Thyroid gland (tissue), 4 donors: ENCODE measurements around the gene CYP2C18. TPM values are rescaled to one million over a fixed set of nuclear protein-coding genes. Genes with fewer than 3 reads are reported as not detected.
"Not testable (repeated sequence)": the region's sequence is repeated elsewhere in the genome, so short reads cannot be mapped to it uniquely, and the experiment has no call there.

ENCODE experiments used
- DNase-seq, 2 donors: peaks; one replicate each; pipeline ENCODE4 v3.0.0-alpha.2; 2019
- H3K27ac ChIP-seq, 3 donors: fragments of 200-600 bp; sonication (generic); 1 replicate in 2 of 3; 2 replicates in 1 of 3; pipeline ENCODE4 v1.5.1; 2016 to 2019; ENCODE audit warnings: mild to moderate bottlenecking in 1 of 3, moderate library complexity in 1 of 3
- H3K27me3 ChIP-seq: fragments of 200-600 bp; sonication (generic); one replicate; pipeline ENCODE4 v1.5.1; 2019
- H3K36me3 ChIP-seq, 2 donors: fragments of 200-600 bp; sonication (generic); one replicate each; pipeline ENCODE4 v1.5.1; 2016 to 2019
- H3K4me1 ChIP-seq, 2 donors: fragments of 200-600 bp; sonication (generic); one replicate each; pipeline ENCODE4 v1.5.1; 2017 to 2019
- H3K4me3 ChIP-seq, 3 donors: fragments of 200-600 bp; sonication (generic); replicated peaks in 1 of 3; 1 replicate in 2 of 3; 2 replicates in 1 of 3; pipeline ENCODE4 v1.5.1; 2016; ENCODE audit warnings: mild to moderate bottlenecking in 1 of 3
- H3K9me3 ChIP-seq: fragments of 200-600 bp; sonication (generic); one replicate; pipeline ENCODE4 v1.5.1; 2017
- POLR2A ChIP-seq, 2 donors: fragments of 450-650 bp; IDR thresholded peaks; one replicate each; pipeline ENCODE4 v1.6.1; 2017; ENCODE audit warnings: antibody characterized with exemption in 2 of 2, mild to moderate bottlenecking in 2 of 2, moderate library complexity in 1 of 2
- WGBS, 2 donors: methylation state at CpG; one replicate each; pipeline ENCODE4 v1.1.5; 2017; 5-methylcytosine and 5-hydroxymethylcytosine counted together
- intact Hi-C: fragments of 100-400 bp; cut with DNase I; formaldehyde crosslinking; loops from one replicate; pipeline ENCODE4 v1.15.1; 2023
- total RNA-seq, 4 donors: library from RNA; depleted of rRNA; stranded (reverse); fragments of >200 nt; gene quantifications; one replicate each; pipeline ENCODE4 v1.2.3, GENCODE V29; 2016
- TF ChIP-seq, protein P1 (sequence below), 6 experiments: fragments of 200-600 bp in 3 of 6; fragments of 450-650 bp in 3 of 6; sonication (generic) in 3 of 6; IDR thresholded peaks; one replicate each; pipeline ENCODE4 v1.5.1; 2016 to 2019; ENCODE audit warnings: antibody characterized with exemption in 6 of 6, mild to moderate bottlenecking in 2 of 6, inconsistent platforms in 1 of 6, moderate library complexity in 1 of 6

CYP2C18 gene
- total RNA-seq, 4 donors from 2014 or later: not detected

DNA sequence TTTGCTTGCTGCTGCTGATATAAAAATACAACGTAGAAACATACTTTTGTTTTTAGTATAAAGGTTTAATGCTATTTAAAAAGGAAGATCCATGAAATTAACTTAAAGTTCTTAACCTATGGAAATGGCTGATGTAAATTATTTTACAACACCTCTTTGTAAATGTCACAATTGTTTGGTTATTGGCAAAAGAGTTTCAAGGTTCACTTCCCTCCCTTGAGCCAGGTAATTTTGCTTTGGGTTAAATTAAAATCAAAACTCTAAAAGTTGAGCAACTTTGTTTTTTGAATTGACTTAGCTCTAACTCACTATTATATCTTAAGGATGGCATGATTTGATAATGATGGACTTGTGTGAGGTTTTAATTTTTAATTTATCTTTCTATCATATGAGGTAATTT is 39.2 kb upstream of the CYP2C18 start:
- no peak for DNase-seq
- no peak overlapping the region for H3K27ac ChIP-seq
- WGBS, 2 donors: 91 to 92% methylated on average over 1 of the region's 1 CpG
- H3K4me1 ChIP-seq: no peaks in the 10 kb centered on the region
- intact Hi-C loops: no loop called here
- H3K4me3 ChIP-seq: no peak overlapping the region
- TF ChIP-seq, protein P1, sequence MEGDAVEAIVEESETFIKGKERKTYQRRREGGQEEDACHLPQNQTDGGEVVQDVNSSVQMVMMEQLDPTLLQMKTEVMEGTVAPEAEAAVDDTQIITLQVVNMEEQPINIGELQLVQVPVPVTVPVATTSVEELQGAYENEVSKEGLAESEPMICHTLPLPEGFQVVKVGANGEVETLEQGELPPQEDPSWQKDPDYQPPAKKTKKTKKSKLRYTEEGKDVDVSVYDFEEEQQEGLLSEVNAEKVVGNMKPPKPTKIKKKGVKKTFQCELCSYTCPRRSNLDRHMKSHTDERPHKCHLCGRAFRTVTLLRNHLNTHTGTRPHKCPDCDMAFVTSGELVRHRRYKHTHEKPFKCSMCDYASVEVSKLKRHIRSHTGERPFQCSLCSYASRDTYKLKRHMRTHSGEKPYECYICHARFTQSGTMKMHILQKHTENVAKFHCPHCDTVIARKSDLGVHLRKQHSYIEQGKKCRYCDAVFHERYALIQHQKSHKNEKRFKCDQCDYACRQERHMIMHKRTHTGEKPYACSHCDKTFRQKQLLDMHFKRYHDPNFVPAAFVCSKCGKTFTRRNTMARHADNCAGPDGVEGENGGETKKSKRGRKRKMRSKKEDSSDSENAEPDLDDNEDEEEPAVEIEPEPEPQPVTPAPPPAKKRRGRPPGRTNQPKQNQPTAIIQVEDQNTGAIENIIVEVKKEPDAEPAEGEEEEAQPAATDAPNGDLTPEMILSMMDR (IDR thresholded peaks at IDR 0.05): no peak
- no peak for TF ChIP-seq POLR2A (IDR thresholded peaks at IDR 0.05)
- H3K9me3 ChIP-seq: no peaks in the 10 kb centered on the region
- H3K36me3 ChIP-seq: no peaks in the 10 kb centered on the region
- no peaks in the 10 kb centered on the region for H3K27me3 ChIP-seq

DNA sequence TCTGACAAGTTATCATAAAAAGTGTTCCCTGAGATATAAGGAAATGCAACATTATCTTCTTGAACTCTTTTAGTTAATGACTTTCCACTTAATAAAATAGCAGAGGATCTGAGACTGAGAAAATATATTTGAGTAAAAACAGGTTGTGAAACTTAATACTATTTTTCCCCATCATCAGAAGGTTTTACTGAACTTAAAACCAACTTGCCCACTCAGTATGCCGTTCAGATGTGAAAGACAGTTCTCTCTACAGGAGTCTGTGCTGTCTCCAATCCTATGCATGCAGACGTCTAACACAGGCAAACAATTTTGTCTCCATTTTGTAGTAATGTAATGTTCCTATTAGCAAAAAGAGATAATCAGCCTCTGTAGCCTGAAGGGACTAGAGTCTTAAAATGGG is 38.2 kb upstream of the CYP2C18 start:
- 39 to 41% methylated on average over 2 of the region's 2 CpGs for WGBS, 2 donors
- intact Hi-C loops: no loop called here
- Histone ChIP-seq H3K4me1 (no peaks in the 10 kb centered on the region), H3K9me3 (no peaks in the 10 kb centered on the region), H3K27ac (no peak overlapping the region), H3K36me3 (no peaks in the 10 kb centered on the region), H3K4me3 (no peak overlapping the region), H3K27me3 (no peaks in the 10 kb centered on the region)
- DNase-seq: no peak
- no peak for TF ChIP-seq POLR2A (IDR thresholded peaks at IDR 0.05)
- TF ChIP-seq, protein P1 (IDR thresholded peaks at IDR 0.05): no peak

DNA sequence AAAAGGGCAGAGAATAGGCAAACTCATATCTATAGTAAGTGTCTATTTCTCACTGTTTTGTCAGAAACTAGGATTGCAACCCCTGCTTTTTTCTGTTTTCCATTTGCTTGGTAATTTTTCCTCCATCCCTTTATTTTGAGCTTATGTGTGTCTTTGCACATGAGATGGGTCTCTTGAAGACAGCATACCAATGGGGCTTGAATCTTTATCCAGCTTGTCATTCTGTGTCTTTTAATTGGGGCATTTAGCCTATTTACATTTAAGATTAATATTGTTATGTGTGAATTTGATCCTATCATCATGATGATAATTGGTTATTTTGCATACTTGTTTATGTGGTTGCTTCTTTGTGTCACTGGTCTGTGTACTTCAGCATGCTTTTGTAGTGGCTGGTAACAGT is 28.3 kb upstream of the CYP2C18 start:
- H3K36me3 ChIP-seq, H3K4me3 ChIP-seq, DNase-seq, H3K27ac ChIP-seq, H3K4me1 ChIP-seq, intact Hi-C loops, H3K9me3 ChIP-seq, H3K27me3 ChIP-seq: not testable (repeated sequence)

DNA sequence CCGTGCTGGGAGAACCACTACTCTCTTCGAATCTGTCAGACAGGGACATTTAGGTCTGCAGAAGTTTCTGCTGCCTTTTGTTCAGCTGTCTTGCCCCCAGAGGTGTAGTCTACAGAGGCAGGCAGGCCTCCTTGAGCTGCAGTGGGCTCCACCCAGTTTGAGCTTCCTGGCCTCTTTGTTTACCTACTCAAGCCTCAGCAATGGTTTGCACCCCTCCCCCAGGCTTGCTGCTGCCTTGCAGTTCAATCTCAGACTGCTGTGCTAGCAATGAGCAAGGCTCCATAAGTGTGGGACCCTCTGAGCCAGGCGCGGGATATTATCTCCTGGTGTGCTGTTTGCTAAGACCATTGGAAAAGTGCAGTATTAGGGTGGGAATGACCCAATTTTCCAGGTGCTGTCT is 20.5 kb upstream of the CYP2C18 start:
- H3K27me3 ChIP-seq, H3K4me3 ChIP-seq, DNase-seq, intact Hi-C loops, H3K9me3 ChIP-seq, H3K4me1 ChIP-seq, H3K36me3 ChIP-seq, H3K27ac ChIP-seq: not testable (repeated sequence)
- WGBS, 2 donors: 69 to 95% methylated on average over 4 of the region's 4 CpGs

DNA sequence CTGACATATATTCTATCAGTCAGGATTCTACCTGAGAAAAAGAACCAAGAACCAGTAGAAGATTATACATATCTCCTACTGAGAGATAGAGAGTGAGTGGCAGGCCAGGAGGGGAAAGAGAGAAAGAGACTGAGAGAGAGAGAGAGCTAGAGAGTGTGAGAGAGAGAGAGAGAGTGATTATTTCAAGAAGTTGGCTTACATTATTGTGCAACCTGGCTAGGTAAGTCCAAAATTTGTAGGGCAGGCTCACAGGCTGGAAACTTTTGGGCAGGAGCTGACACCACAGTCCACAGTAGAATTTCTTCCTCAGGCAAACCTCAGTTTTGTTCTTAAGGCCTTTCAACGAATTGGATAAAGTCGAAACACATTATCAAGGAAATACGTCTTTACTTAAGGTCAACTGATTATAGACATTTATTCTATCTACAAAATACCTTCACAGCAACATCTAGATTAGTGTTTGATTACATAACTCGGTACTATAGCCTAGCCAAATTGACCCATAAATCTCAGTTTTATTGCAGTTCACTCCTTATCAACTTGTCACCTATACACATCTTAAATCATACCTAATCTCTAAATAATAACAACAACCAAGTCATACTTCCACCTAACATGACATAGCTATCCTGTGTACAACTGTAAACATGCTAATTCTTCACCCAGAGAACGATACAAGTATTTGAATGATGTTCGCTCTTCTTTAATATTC is 17.0 kb upstream of the CYP2C18 start:
- no peak overlapping the region for H3K27ac ChIP-seq
- TF ChIP-seq, protein P1 (IDR thresholded peaks at IDR 0.05): no peak
- no peak for TF ChIP-seq POLR2A (IDR thresholded peaks at IDR 0.05)
- no peaks in the 10 kb centered on the region for H3K36me3 ChIP-seq
- WGBS, 2 donors: 88 to 90% methylated on average over 6 of the region's 6 CpGs
- no peaks in the 10 kb centered on the region for H3K27me3 ChIP-seq
- no peak for DNase-seq
- no peaks in the 10 kb centered on the region for H3K4me1 ChIP-seq
- intact Hi-C loops: no loop called here
- no peaks in the 10 kb centered on the region for H3K9me3 ChIP-seq
- H3K4me3 ChIP-seq: no peak overlapping the region

DNA sequence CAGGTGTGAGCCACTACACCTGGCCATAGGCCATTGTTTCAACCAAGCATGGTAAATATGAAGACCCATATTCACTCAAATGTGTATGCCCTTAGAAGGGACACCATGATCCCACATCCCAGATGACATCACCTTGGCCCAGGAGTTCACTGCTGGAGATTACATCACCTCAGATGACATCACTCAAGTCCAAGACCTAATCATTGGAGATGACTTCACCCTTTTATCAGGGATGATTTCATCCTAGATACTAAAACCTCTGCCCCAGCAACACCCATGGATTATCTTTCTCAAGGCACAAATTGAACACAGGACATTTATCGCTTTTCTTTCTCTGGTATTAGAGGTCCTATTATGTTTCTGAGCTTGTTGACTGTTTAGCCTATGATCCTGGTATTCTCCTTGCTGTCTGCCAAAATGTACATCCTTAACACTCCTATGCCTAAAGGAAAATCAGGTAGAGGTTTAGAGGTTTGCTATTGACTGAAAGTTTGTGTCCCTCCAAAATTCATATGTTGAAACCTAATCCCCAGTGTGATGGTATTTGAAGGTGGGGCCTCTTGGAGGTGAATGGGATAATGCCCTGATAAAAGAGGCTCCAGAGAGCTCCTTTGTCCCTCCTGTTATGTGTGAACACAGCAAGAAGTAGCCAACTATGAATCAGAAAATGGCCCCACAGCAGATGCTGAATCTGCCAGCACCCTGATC is 9.8 kb upstream of the CYP2C18 start:
- Histone ChIP-seq H3K4me1 (no peaks in the 10 kb centered on the region), H3K9me3 (no peaks in the 10 kb centered on the region), H3K27me3 (no peaks in the 10 kb centered on the region), H3K4me3 (no peak overlapping the region), H3K27ac (no peak overlapping the region), H3K36me3 (no peaks in the 10 kb centered on the region)
- intact Hi-C loops: no loop called here
- DNase-seq: no peak
- TF ChIP-seq, protein P1 (IDR thresholded peaks at IDR 0.05): no peak
- no peak for TF ChIP-seq POLR2A (IDR thresholded peaks at IDR 0.05)
- WGBS, 2 donors: 93 to 100% methylated on average over 1 of the region's 1 CpG
